HG03432 (cell line): ENCODE results near the gene IL19.

Source experiments
- ATAC-seq: cut with Tn5 transposase; IDR thresholded peaks from one replicate; pipeline ENCODE4 v1.9.1; 2021; ENCODE audit warnings: mild to moderate bottlenecking, moderate library complexity; ENCODE audit not compliant: unreplicated experiment

Gene IL19

GRCh38 chr1:206885341-206886060 lies 114.9 kb downstream of the IL19 start:
- no peak for ATAC-seq

- ATAC-seq: no peak
These were observed 116.3 kb downstream of the IL19 start for GRCh38 chr1:206886831-206887230.

- no peak for ATAC-seq
These were observed 117.1 kb downstream of the IL19 start for GRCh38 chr1:206887701-206888100.

DNA sequence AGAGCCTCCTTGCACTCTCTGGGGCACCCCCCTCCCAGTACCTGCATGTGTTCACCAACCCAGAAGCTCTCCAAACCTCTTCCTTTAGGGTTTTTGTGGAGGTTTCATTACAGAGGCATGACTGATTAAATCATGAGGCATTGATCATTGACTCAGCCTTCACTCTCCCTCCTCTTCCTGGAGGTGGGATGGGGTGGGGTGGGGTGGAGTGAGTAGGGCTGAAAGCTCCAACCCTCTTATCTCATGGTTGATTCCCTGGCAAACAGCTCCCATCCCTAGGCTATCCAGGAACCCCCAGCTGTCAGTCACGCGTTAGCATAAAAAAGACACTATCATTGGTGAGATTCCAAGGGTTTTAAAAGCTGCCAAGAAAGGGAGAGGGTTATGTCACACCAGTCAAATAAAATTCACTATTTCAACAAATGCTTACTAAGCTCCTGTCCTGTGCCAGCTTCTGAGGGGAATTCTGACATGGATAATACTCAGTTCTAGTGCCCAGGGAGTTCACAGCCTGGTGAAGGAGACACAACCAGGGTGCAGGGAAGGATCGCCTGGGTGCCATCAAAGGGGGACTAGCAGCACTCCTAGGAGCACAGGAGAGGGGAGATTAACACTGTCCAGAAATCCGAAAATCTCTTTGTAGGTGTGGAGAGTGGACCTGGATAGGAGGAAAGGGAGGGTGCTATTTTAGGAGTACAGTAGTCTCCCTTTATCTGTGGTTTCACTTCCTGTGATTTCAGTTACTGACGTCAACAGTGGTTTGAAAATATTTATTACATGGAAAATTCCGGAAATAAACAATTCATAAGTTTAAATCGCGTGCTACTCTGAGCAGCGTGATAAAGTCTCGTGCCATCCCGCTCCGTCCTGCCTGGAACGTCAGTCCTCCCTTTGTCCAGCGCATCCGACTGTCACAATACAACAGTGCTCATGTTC lies 119.8 kb downstream of the IL19 start:
- ATAC-seq: no peak

DNA sequence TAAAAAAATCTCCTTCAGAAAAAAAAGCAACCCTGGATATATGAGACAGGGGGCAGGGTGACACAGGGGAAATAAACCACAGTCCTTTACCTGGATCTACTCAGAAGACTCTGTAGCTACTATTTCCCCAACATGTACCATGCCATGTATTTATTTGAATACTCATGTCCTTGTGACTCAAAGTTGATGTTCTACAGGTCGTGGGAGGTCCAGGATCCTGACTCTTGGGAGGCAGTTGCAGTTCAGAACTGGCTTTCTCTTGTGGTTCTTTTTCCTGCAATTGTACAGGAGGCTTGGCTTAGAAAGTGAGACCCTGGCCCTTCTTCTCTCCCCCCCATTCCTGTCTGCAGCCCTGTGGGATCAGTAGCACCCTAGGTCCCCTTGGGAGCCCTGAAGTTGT lies 120.8 kb downstream of the IL19 start:
- no peak for ATAC-seq
